Naive thymus-derived CD8-positive, alpha-beta T cell (primary cell): ENCODE measurements around the gene MAPK1. TPM values are rescaled to one million over a fixed set of nuclear protein-coding genes. Genes with fewer than 3 reads are reported as not detected.
A peak's percentile ranks its signal among the peaks of the same experiment; 100 is the strongest.
"Not testable (repeated sequence)": the region's sequence is repeated elsewhere in the genome, so short reads cannot be mapped to it uniquely, and the experiment has no call there.

Experiments
- ATAC-seq, 2 donors: fragments of 150-1000 bp; cut with Tn5 transposase in 1 of 2; sonication (Bioruptor Pico), chemical (Tn5 transposase) in 1 of 2; 1 replicate in 1 of 2; 2 replicates in 1 of 2; pipeline ENCODE4 v1.10.0; 2021; ENCODE audit warnings: mild to moderate bottlenecking in 2 of 2, moderate library complexity in 2 of 2
- POLR2A ChIA-PET: fragments of 350-600 bp; sonication (Branson Sonifier 250); formaldehyde crosslinking; loops from one replicate; lab custom pipeline; 2021; ENCODE audit warnings: antibody characterized with exemption; lab: Charles Lee
- DNase-seq, 10 donors: peaks; one replicate each; pipeline versions ENCODE4 v3.0.0 to v3.0.0-alpha.2; 2020 to 2022
- H3K27ac Mint-ChIP-seq, 10 donors: one replicate each; pipeline ENCODE4 v1.8.0; 2020 to 2022; ENCODE audit warnings: mild to moderate bottlenecking in 10 of 10, mixed read lengths in 10 of 10, moderate library complexity in 4 of 10, inconsistent platforms in 1 of 10
- H3K27me3 Mint-ChIP-seq, 5 donors: one replicate each; pipeline ENCODE4 v1.8.0; 2021 to 2022; ENCODE audit warnings: mixed read lengths in 5 of 5
- H3K36me3 Mint-ChIP-seq, 3 donors: one replicate each; pipeline ENCODE4 v1.8.0; 2020 to 2022; ENCODE audit warnings: mixed read lengths in 3 of 3, mild to moderate bottlenecking in 2 of 3, inconsistent platforms in 1 of 3
- H3K4me1 Mint-ChIP-seq, 4 donors: one replicate each; pipeline ENCODE4 v1.8.0; 2021 to 2022; ENCODE audit warnings: mixed read lengths in 4 of 4
- H3K4me3 Mint-ChIP-seq, 10 donors: one replicate each; pipeline ENCODE4 v1.8.0; 2020 to 2022; ENCODE audit warnings: mild to moderate bottlenecking in 10 of 10, mixed read lengths in 10 of 10, moderate library complexity in 6 of 10, inconsistent platforms in 1 of 10
- H3K9me3 Mint-ChIP-seq, 9 donors: one replicate each; pipeline ENCODE4 v1.8.0; 2020 to 2022; ENCODE audit warnings: mixed read lengths in 9 of 9, mild to moderate bottlenecking in 3 of 9, inconsistent platforms in 1 of 9, moderate library complexity in 1 of 9
- polyA plus RNA-seq, 3 donors: library from polyadenylated mRNA; unstranded; fragments of 300-500 nt; fragmentation: Illumina TruSeq; gene quantifications; one replicate each; pipeline ENCODE4 v1.2.3, GENCODE V29; 2021
- total RNA-seq, 8 experiments: library from RNA in 2 of 8; stranded (reverse) in 2 of 8; gene quantifications; one replicate each; pipeline ENCODE4 v1.2.3 and lab custom pipeline; 2021 to 2026

Gene MAPK1
- total RNA-seq (100 to 1,000 TPM; 119 TPM), polyA plus RNA-seq (10 to 100 TPM; 62.9 to 92.8 (median 78.9) TPM), total RNA-seq (lab: John Stamatoyannopoulos, UW) (127 to 284 (median 241) reads per million in 6 experiments)

GRCh38 chr22:21867528-21868266 is at the start of gene MAPK1:
TSS of gene MAPK1 (minus strand) at chr22:21867645. CDS start at chr22:21867440, 205 bp downstream.
- H3K4me1 Mint-ChIP-seq: peaks cover 30 to 54% (median 45%) of the 10 kb centered on the region in 4 donors
- H3K36me3 Mint-ChIP-seq: no peaks in the 10 kb centered on the region
- H3K4me3 Mint-ChIP-seq: peak within 1 kb of the TSS; percentile 93 to 99 (median 96)
- H3K27ac Mint-ChIP-seq: peak within 1 kb of the TSS; percentile 90 to 98 (median 97)
- DNase-seq (peak; percentile 91 to 97 (median 94)), ATAC-seq (peak; percentile 93 to 95)
- POLR2A ChIA-PET: interaction anchor here (0.6 to 1.6 kb wide), 7 partner anchors 32 to 1198 kb away, joined by 3 to 5 read pairs (median 3); partner anchors contain the start of genes SDF2L1 and YPEL1
- peaks cover 0 to 3% (median 0%) of the 10 kb centered on the region in 9 donors for H3K9me3 Mint-ChIP-seq
- H3K27me3 Mint-ChIP-seq: no peaks in the 10 kb centered on the region

GRCh38 chr22:21916309-21916918 is 49.0 kb upstream of the MAPK1 start:
- ATAC-seq: no peak
- Mint-ChIP-seq H3K9me3 (no peaks in the 10 kb centered on the region), H3K4me1 (peaks cover 0 to 2% (median 0%) of the 10 kb centered on the region in 4 donors), H3K27ac (peak overlapping the region in 2 of 10 donors; percentile 27 to 51), H3K4me3 (no peak overlapping the region), H3K36me3 (no peaks in the 10 kb centered on the region), H3K27me3 (no peaks in the 10 kb centered on the region)
- no peak for DNase-seq
- POLR2A ChIA-PET: no interaction called here

- ATAC-seq: no peak
- POLR2A ChIA-PET: no interaction called here
- Mint-ChIP-seq H3K9me3 (no peaks in the 10 kb centered on the region), H3K36me3 (no peaks in the 10 kb centered on the region), H3K27me3 (no peaks in the 10 kb centered on the region), H3K27ac (peak overlapping the region in 3 of 10 donors; percentile 8 to 43 (median 15)), H3K4me3 (no peak overlapping the region), H3K4me1 (peaks cover 0 to 2% (median 0%) of the 10 kb centered on the region in 4 donors)
- no peak for DNase-seq
Measured at GRCh38 chr22:21915624-21916308, 48.3 kb upstream of the MAPK1 start.

GRCh38 chr22:21914033-21914642 is 46.7 kb upstream of the MAPK1 start:
- ATAC-seq, POLR2A ChIA-PET, H3K4me3 Mint-ChIP-seq, H3K36me3 Mint-ChIP-seq, H3K27ac Mint-ChIP-seq, H3K4me1 Mint-ChIP-seq, H3K27me3 Mint-ChIP-seq, H3K9me3 Mint-ChIP-seq, DNase-seq: not testable (repeated sequence)

GRCh38 chr22:21910367-21910766 is 42.9 kb upstream of the MAPK1 start:
- DNase-seq, H3K27me3 Mint-ChIP-seq, H3K4me3 Mint-ChIP-seq, ATAC-seq, H3K4me1 Mint-ChIP-seq, POLR2A ChIA-PET, H3K36me3 Mint-ChIP-seq, H3K9me3 Mint-ChIP-seq: not testable (repeated sequence)
- H3K27ac Mint-ChIP-seq: peak overlapping the region in 1 of 10 donors; percentile 4

- POLR2A ChIA-PET: no interaction called here
- no peaks in the 10 kb centered on the region for H3K27me3 Mint-ChIP-seq
- H3K9me3 Mint-ChIP-seq: no peaks in the 10 kb centered on the region
- H3K4me3 Mint-ChIP-seq: no peak overlapping the region
- H3K4me1 Mint-ChIP-seq: no peaks in the 10 kb centered on the region
- H3K36me3 Mint-ChIP-seq: no peaks in the 10 kb centered on the region
- H3K27ac Mint-ChIP-seq: no peak overlapping the region
- DNase-seq: no peak
- no peak for ATAC-seq
Measured at GRCh38 chr22:21909871-21910270, 42.4 kb upstream of the MAPK1 start.

- H3K27ac Mint-ChIP-seq: peak overlapping the region in 1 of 10 donors; percentile 40
- H3K9me3 Mint-ChIP-seq: no peaks in the 10 kb centered on the region
- POLR2A ChIA-PET: interaction anchor here (0.8 kb wide), 1 partner anchor 50 kb away, joined by 4 read pairs; no protein-coding TSS in a partner anchor
- H3K4me1 Mint-ChIP-seq: no peaks in the 10 kb centered on the region
- peaks cover 0 to 4% (median 0%) of the 10 kb centered on the region in 3 donors for H3K36me3 Mint-ChIP-seq
- ATAC-seq (no peak), DNase-seq (no peak)
- H3K27me3 Mint-ChIP-seq: peaks cover 0 to 2% (median 0%) of the 10 kb centered on the region in 5 donors
- H3K4me3 Mint-ChIP-seq: no peak overlapping the region
Measured at GRCh38 chr22:21907638-21908522, 40.4 kb upstream of the MAPK1 start.

- H3K4me3 Mint-ChIP-seq, H3K4me1 Mint-ChIP-seq, DNase-seq, POLR2A ChIA-PET, H3K36me3 Mint-ChIP-seq, ATAC-seq, H3K27me3 Mint-ChIP-seq, H3K27ac Mint-ChIP-seq, H3K9me3 Mint-ChIP-seq: not testable (repeated sequence)
Measured at GRCh38 chr22:21905234-21905633, 37.8 kb upstream of the MAPK1 start.

- Mint-ChIP-seq H3K4me1 (no peaks in the 10 kb centered on the region), H3K4me3 (no peak overlapping the region), H3K27ac (no peak overlapping the region), H3K9me3 (no peaks in the 10 kb centered on the region), H3K36me3 (peaks cover 0 to 4% (median 0%) of the 10 kb centered on the region in 3 donors), H3K27me3 (peaks cover 0 to 2% (median 0%) of the 10 kb centered on the region in 5 donors)
- DNase-seq (no peak), ATAC-seq (no peak)
- POLR2A ChIA-PET: no interaction called here
Measured at GRCh38 chr22:21904250-21904789, 36.9 kb upstream of the MAPK1 start.

- H3K4me1 Mint-ChIP-seq: no peaks in the 10 kb centered on the region
- DNase-seq: no peak
- no peak overlapping the region for H3K27ac Mint-ChIP-seq
- no peak for ATAC-seq
- peaks cover 0 to 4% (median 0%) of the 10 kb centered on the region in 3 donors for H3K36me3 Mint-ChIP-seq
- POLR2A ChIA-PET: no interaction called here
- peaks cover 0 to 2% (median 0%) of the 10 kb centered on the region in 5 donors for H3K27me3 Mint-ChIP-seq
- no peak overlapping the region for H3K4me3 Mint-ChIP-seq
- H3K9me3 Mint-ChIP-seq: no peaks in the 10 kb centered on the region
Measured at GRCh38 chr22:21903283-21903682, 35.8 kb upstream of the MAPK1 start.

GRCh38 chr22:21902296-21903087 is 35.0 kb upstream of the MAPK1 start:
- Mint-ChIP-seq H3K36me3 (peaks cover 0 to 4% (median 0%) of the 10 kb centered on the region in 3 donors), H3K4me3 (no peak overlapping the region), H3K27ac (peak overlapping the region in 1 of 10 donors; percentile 7), H3K4me1 (no peaks in the 10 kb centered on the region), H3K9me3 (no peaks in the 10 kb centered on the region), H3K27me3 (peaks cover 0 to 2% (median 0%) of the 10 kb centered on the region in 5 donors)
- POLR2A ChIA-PET: no interaction called here
- ATAC-seq (no peak), DNase-seq (no peak)
